H1 (cell line): ENCODE measurements around the gene SGCG. TPM values are rescaled to one million over a fixed set of nuclear protein-coding genes. Genes with fewer than 3 reads are reported as not detected.

Experiments
- BACH1 ChIP-seq: IDR thresholded peaks from 2 replicates; pipeline ENCODE4 v1.6.1; 2012; ENCODE audit warnings: low read length, improper control_type of control experiment
- POU5F1 ChIP-seq: IDR thresholded peaks from 2 replicates; pipeline ENCODE4 v1.6.1; 2011; ENCODE audit warnings: low read depth, mild to moderate bottlenecking, low read length, moderate library complexity
- TAF1 ChIP-seq: IDR thresholded peaks from 2 replicates; pipeline ENCODE4 v1.6.1; 2011; ENCODE audit warnings: mild to moderate bottlenecking, low read depth, low read length
- TCF12 ChIP-seq: IDR thresholded peaks from 2 replicates; pipeline ENCODE4 v1.6.1; 2011; ENCODE audit warnings: low read depth, mild to moderate bottlenecking, low read length
- polyA plus RNA-seq, 7 experiments: library from polyadenylated mRNA; depleted of rRNA in 3 of 7; stranded (reverse) in 5 of 7; unstranded in 2 of 7; fragments of >200 nt in 5 of 7; fragments of 200-250 nt in 2 of 7; gene quantifications; 1 replicate in 5 of 7; 2 replicates in 1 of 7; 4 replicates in 1 of 7; pipeline versions ENCODE4 v1.2.1 to v1.2.3, GENCODE V29; 2011 to 2013; ENCODE audit warnings: missing spikeins in 2 of 7, mixed read lengths in 2 of 7
- total RNA-seq: library from RNA; stranded (reverse); fragmentation: NEBNext Ultra II Directional; extraction: Animal tissue kit (Norgen Biotek cat#: 25700); gene quantifications from 2 replicates; pipeline ENCODE4 v1.2.1, GENCODE V29; 2021

Gene SGCG
- total and polyA plus RNA-seq, 2 of the 8 experiments (the other 6 are each of a cell fraction or from before 2014, with no cell fraction given), result 0.05 TPM; not detected in 1

GRCh38 chr13:23161481-23161825 lies 19.3 kb upstream of the SGCG start (continued):
- no peak for TF ChIP-seq TCF12
- TF ChIP-seq BACH1, result no peak
- TF ChIP-seq POU5F1, result no peak
- no peak for TF ChIP-seq TAF1
